ENCODE measurements around the gene WIPI1.

The WIPI1 gene

GRCh38 chr17:68461122-68461539 lies 3.8 kb upstream of the WIPI1 start:
- no peak overlapping the region for H3K4me3 ChIP-seq (replicated peaks; ENCODE audit: low read depth, low read length)
- no peak for DNase-seq (ENCODE audit: extremely low read depth, low read depth)
- no peak for TF ChIP-seq CTCF (IDR thresholded peaks at IDR 0.05; ENCODE audit: low read depth, low read length, missing control alignments)

GRCh38 chr17:68460715-68461114 lies 3.4 kb upstream of the WIPI1 start:
- DNase-seq (ENCODE audit: extremely low read depth, low read depth): no peak
- no peak for TF ChIP-seq CTCF (IDR thresholded peaks at IDR 0.05; ENCODE audit: low read depth, low read length, missing control alignments)
- H3K4me3 ChIP-seq (replicated peaks; ENCODE audit: low read depth, low read length): no peak overlapping the region

GRCh38 chr17:68460146-68460545 lies 2.9 kb upstream of the WIPI1 start:
- DNase-seq (ENCODE audit: extremely low read depth, low read depth): no peak
- no peak for TF ChIP-seq CTCF (IDR thresholded peaks at IDR 0.05; ENCODE audit: low read depth, low read length, missing control alignments)
- H3K4me3 ChIP-seq (replicated peaks; ENCODE audit: low read depth, low read length): no peak overlapping the region

GRCh38 chr17:68459037-68459639 lies 1.8 kb upstream of the WIPI1 start:
- no peak for TF ChIP-seq CTCF (IDR thresholded peaks at IDR 0.05; ENCODE audit: low read depth, low read length, missing control alignments)
- H3K4me3 ChIP-seq (replicated peaks; ENCODE audit: low read depth, low read length): no peak overlapping the region
- DNase-seq (ENCODE audit: extremely low read depth, low read depth): no peak

- no peak for TF ChIP-seq CTCF (IDR thresholded peaks at IDR 0.05; ENCODE audit: low read depth, low read length, missing control alignments)
- H3K4me3 ChIP-seq (replicated peaks; ENCODE audit: low read depth, low read length): peak overlapping the region; percentile 50
- no peak for DNase-seq (ENCODE audit: extremely low read depth, low read depth)
Observed at GRCh38 chr17:68458260-68459036, 1.2 kb upstream of the WIPI1 start.

- DNase-seq (ENCODE audit: extremely low read depth, low read depth): peak; percentile 89
- peak overlapping the region; percentile 50 for H3K4me3 ChIP-seq (replicated peaks; ENCODE audit: low read depth, low read length)
- TF ChIP-seq CTCF (IDR thresholded peaks at IDR 0.05; ENCODE audit: low read depth, low read length, missing control alignments): no peak
Observed at GRCh38 chr17:68457539-68458259, 403 bp upstream of the WIPI1 start.

Data from HFF-Myc (cell line).